A549 (cell line): Measurements from ENCODE around the gene RAB11FIP4. TPM values are rescaled to one million over a fixed set of nuclear protein-coding genes. Genes with fewer than 3 reads are reported as not detected.

Source experiments
- ATAC-seq, 2 experiments: fragments of 200-7000 bp in 1 of 2; fragments of >200 bp in 1 of 2; cut with Nextera tagmentation in 1 of 2; cut with Tn5 transposase in 1 of 2; 3 replicates each; pipeline versions ENCODE4 v1.8.0 to v1.9.1; 2018 to 2020; ENCODE audit warnings: mild to moderate bottlenecking in 1 of 2, moderate library complexity in 1 of 2
- CTCF ChIA-PET: fragments of 300-600 bp; sonication (Branson Sonifier 250); formaldehyde crosslinking; extraction: SDS; loops from one replicate; lab custom pipeline; 2021; ENCODE audit warnings: antibody characterized with exemption, inconsistent platforms; lab: Yijun Ruan, JAX
- POLR2A ChIA-PET: fragments of 350-600 bp; formaldehyde crosslinking; extraction: SDS; loops from one replicate; lab custom pipeline; 2021; ENCODE audit warnings: antibody characterized with exemption, inconsistent platforms; lab: Yijun Ruan, JAX
- DNase-seq, 2 experiments: peaks; one replicate each; pipeline versions ENCODE4 v3.0.0 to v3.0.0-alpha.2; 2011 to 2016; ENCODE audit warnings: low read depth in 1 of 2, low spot score in 1 of 2
- FAIRE-seq: peaks from 2 replicates; lab custom pipeline; 2011; peaks lifted over from hg19 to GRCh38; lab: Jason Lieb, UNC
- H3K27ac ChIP-seq, 2 experiments: fragments of >200 bp; sonication (Bioruptor Twin); formaldehyde crosslinking; 3 replicates each; pipeline ENCODE4 v1.5.1; 2016 to 2017
- H3K4me1 ChIP-seq: fragments of >200 bp; sonication (Bioruptor Twin); formaldehyde crosslinking; 3 replicates; pipeline ENCODE4 v1.6.1; 2016
- H3K4me2 ChIP-seq: fragments of >200 bp; sonication (Bioruptor Twin); formaldehyde crosslinking; 3 replicates; pipeline ENCODE4 v1.6.1; 2016
- H3K4me3 ChIP-seq: fragments of >200 bp; sonication (Bioruptor Twin); formaldehyde crosslinking; 3 replicates; pipeline ENCODE4 v1.5.1; 2016
- H3K9me3 ChIP-seq: fragments of >200 bp; sonication (Bioruptor Twin); formaldehyde crosslinking; 3 replicates; pipeline ENCODE4 v1.6.1; 2016
- BHLHE40 ChIP-seq: IDR thresholded peaks from 2 replicates; pipeline ENCODE4 v1.6.1; 2012; ENCODE audit warnings: low read depth, low read length, inconsistent platforms
- CHD2 ChIP-seq: fragments of 150-350 bp; IDR thresholded peaks from 2 replicates; pipeline ENCODE4 v1.6.1; 2014; ENCODE audit warnings: low read length; ENCODE audit not compliant: partially characterized antibody
- ESRRA ChIP-seq: fragments of 150-350 bp; IDR thresholded peaks from 2 replicates; pipeline ENCODE4 v1.6.1; 2014; ENCODE audit warnings: mild to moderate bottlenecking, low read length, borderline replicate concordance
- FOSB ChIP-seq: fragments of 250-450 bp; sonication (Bioruptor Pico); IDR thresholded peaks from 2 replicates; pipeline ENCODE4 v1.5.0; 2020; ENCODE audit warnings: mild to moderate bottlenecking, moderate library complexity
- FOSL2 ChIP-seq, 2 experiments: fragments of 450-650 bp in 1 of 2; fragments of >200 bp in 1 of 2; sonication (Bioruptor Twin) in 1 of 2; formaldehyde crosslinking; IDR thresholded peaks; 2 replicates each; pipeline versions ENCODE4 v1.5.0 to v1.6.1; 2016 to 2020; ENCODE audit warnings: mild to moderate bottlenecking in 1 of 2, moderate library complexity in 1 of 2
- FOXS1 ChIP-seq: fragments of 250-450 bp; sonication (Bioruptor Pico); IDR thresholded peaks from 2 replicates; pipeline ENCODE4 v1.5.0; 2020; ENCODE audit warnings: mild to moderate bottlenecking, moderate library complexity
- HOXA7 ChIP-seq: fragments of 250-450 bp; sonication (Bioruptor Pico); IDR thresholded peaks from 2 replicates; pipeline ENCODE4 v1.5.0; 2020; ENCODE audit warnings: mild to moderate bottlenecking, moderate library complexity
- JUNB ChIP-seq: fragments of >200 bp; sonication (Bioruptor Twin); formaldehyde crosslinking; IDR thresholded peaks from 2 replicates; pipeline ENCODE4 v1.6.1; 2016
- MAZ ChIP-seq: fragments of 150-350 bp; IDR thresholded peaks from 2 replicates; pipeline ENCODE4 v1.6.1; 2014; ENCODE audit warnings: antibody characterized with exemption, low read depth, low read length, borderline replicate concordance
- NFE2L2 ChIP-seq: fragments of 150-350 bp; conservative IDR thresholded peaks from 2 replicates; pipeline ENCODE4 v1.6.1; 2014; ENCODE audit warnings: low read length
- PHF8 ChIP-seq: fragments of 200-600 bp; sonication (generic); IDR thresholded peaks from 2 replicates; pipeline ENCODE4 v1.6.1; 2016; ENCODE audit warnings: low read depth, mild to moderate bottlenecking, antibody characterized with exemption, moderate library complexity, borderline replicate concordance
- RCOR1 ChIP-seq: fragments of 150-350 bp; IDR thresholded peaks from 2 replicates; pipeline ENCODE4 v1.6.1; 2014; ENCODE audit warnings: antibody characterized with exemption, low read length, low read depth
- WGBS: methylation state at CpG from one replicate; pipeline ENCODE4 v1.1.6; 2017; ENCODE audit errors: missing lambda C conversion rate; 5-methylcytosine and 5-hydroxymethylcytosine counted together
- polyA plus RNA-seq, 4 experiments: library from polyadenylated mRNA; depleted of rRNA in 3 of 4; stranded (reverse); fragments of >200 nt; fragmentation: RNase III in 1 of 4; extraction: RNeasy Plus Mini Kit Qiagen cat#74134 plus additional on column Dnase treatment in 1 of 4; gene quantifications; 2 replicates in 3 of 4; 3 replicates in 1 of 4; pipeline ENCODE4 v1.2.3, GENCODE V29; 2011 to 2017
- TF ChIP-seq, protein P1 (sequence below): fragments of 200-600 bp; sonication (generic); IDR thresholded peaks from 2 replicates; pipeline ENCODE4 v1.6.1; 2016; ENCODE audit warnings: antibody characterized with exemption, mild to moderate bottlenecking, moderate library complexity
- TF ChIP-seq, protein P2 (sequence below): fragments of >200 bp; sonication (Bioruptor Twin); formaldehyde crosslinking; IDR thresholded peaks from 2 replicates; pipeline ENCODE4 v1.6.1; 2016
- TF ChIP-seq, protein P3 (sequence below): fragments of >200 bp; sonication (Bioruptor Twin); formaldehyde crosslinking; IDR thresholded peaks from 3 replicates; pipeline ENCODE4 v1.5.1; 2016
- TF ChIP-seq, protein P4 (sequence below): fragments of 150-350 bp; IDR thresholded peaks from 2 replicates; pipeline ENCODE4 v1.6.1; 2014; ENCODE audit warnings: low read depth, mild to moderate bottlenecking, low read length

RAB11FIP4 gene
- polyA plus RNA-seq, 2 of the 4 experiments (the other 2 are of a cell fraction) = 1.9 to 3.5 TPM

DNA sequence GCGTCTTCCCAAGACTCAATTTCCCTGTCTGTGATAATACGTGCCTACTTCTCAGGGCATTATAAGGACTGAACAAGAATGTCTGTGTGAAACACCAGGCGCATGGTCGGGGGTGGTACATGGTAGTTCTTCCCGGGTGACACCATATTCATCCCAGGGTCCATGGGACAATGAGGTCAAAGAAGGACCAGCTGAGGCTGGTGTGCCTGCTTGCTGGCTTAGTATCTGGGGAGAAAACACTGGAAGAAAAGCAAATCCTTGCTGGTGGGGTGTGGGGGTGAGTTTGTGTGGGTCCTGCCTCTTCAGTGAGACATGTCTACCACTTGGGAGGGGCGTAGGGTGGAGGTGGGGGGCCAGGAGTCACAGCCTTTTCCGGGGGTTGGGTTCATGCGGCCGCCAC is 174.2 kb downstream of the RAB11FIP4 start:
- CTCF ChIA-PET = interaction anchor here (1.0 to 4.5 kb wide), 4 partner anchors 8 to 276 kb away, joined by 3 to 39 read pairs (median 4); no protein-coding TSS in a partner anchor
- no peak overlapping the region for H3K4me2 ChIP-seq

DNA sequence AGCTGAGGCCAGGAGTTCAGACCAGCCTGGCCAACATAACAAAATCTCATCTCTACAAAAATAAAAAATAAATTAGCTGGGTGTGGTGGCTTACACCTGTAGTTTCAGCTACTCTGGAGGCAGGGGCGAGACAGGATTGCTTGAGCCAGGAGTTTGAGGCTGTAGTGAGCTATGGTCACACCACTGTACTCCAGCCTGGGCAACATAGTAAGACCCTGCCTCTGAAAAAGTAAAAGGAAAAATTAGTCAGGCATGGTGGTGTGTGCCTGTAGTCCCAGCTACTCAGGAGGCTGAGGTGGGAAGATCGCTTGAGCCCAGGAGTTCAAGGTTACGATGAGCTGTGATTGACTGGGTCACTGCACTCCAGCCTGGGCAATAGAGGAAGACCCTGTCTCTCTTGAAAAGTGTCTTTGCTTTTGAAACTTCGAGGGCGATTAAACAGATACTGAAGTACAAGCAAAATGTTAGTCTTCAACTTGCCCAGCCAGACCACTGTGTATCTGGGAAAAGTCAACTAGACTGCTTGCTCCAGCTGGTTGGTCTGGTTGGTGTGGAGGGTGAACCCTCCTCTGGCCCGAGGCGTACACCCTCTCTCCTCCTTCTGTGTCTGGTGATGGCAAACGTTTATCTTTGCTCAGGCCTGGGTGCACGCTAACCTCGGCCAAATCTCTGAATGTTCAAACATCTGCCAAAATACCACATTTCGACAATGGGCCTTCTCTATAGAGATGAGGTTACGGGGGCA is 174.9 kb downstream of the RAB11FIP4 start:
- 89% methylated on average over 12 of the region's 12 CpGs for WGBS

More for the DNA sequence above, 174.2 kb downstream of the RAB11FIP4 start:
- no peak for FAIRE-seq
- no peak for ATAC-seq
- TF ChIP-seq, protein P1, sequence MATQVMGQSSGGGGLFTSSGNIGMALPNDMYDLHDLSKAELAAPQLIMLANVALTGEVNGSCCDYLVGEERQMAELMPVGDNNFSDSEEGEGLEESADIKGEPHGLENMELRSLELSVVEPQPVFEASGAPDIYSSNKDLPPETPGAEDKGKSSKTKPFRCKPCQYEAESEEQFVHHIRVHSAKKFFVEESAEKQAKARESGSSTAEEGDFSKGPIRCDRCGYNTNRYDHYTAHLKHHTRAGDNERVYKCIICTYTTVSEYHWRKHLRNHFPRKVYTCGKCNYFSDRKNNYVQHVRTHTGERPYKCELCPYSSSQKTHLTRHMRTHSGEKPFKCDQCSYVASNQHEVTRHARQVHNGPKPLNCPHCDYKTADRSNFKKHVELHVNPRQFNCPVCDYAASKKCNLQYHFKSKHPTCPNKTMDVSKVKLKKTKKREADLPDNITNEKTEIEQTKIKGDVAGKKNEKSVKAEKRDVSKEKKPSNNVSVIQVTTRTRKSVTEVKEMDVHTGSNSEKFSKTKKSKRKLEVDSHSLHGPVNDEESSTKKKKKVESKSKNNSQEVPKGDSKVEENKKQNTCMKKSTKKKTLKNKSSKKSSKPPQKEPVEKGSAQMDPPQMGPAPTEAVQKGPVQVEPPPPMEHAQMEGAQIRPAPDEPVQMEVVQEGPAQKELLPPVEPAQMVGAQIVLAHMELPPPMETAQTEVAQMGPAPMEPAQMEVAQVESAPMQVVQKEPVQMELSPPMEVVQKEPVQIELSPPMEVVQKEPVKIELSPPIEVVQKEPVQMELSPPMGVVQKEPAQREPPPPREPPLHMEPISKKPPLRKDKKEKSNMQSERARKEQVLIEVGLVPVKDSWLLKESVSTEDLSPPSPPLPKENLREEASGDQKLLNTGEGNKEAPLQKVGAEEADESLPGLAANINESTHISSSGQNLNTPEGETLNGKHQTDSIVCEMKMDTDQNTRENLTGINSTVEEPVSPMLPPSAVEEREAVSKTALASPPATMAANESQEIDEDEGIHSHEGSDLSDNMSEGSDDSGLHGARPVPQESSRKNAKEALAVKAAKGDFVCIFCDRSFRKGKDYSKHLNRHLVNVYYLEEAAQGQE = no peak
- no peak for TF ChIP-seq CHD2
- POLR2A ChIA-PET = interaction anchor here (0.5 kb wide), 1 partner anchor 297 kb away, joined by 4 read pairs; no protein-coding TSS in a partner anchor
- Histone ChIP-seq H3K4me3 (no peak overlapping the region), H3K4me1 (peaks cover 28% of the 10 kb centered on the region), H3K9me3 (no peaks in the 10 kb centered on the region), H3K27ac (no peak overlapping the region)
- DNase-seq = no peak
- WGBS = 92% methylated on average over 9 of the region's 9 CpGs

More for the DNA sequence above, 174.9 kb downstream of the RAB11FIP4 start:
- H3K4me2 ChIP-seq = no peak overlapping the region
- no peak overlapping the region for H3K4me3 ChIP-seq
- H3K4me1 ChIP-seq = peaks cover 28% of the 10 kb centered on the region
- H3K9me3 ChIP-seq = no peaks in the 10 kb centered on the region
- ATAC-seq (no peak), DNase-seq (no peak), FAIRE-seq (no peak)
- H3K27ac ChIP-seq = no peak overlapping the region
- POLR2A ChIA-PET = no interaction called here
- TF ChIP-seq HOXA7 (no peak), FOSL2 (IDR thresholded peaks at IDR 0.05) (no peak), FOSL2 (CRISPR knock-in tag; IDR thresholded peaks at IDR 0.05) (no peak), NFE2L2 (no peak), ESRRA (no peak), BHLHE40 (no peak), FOSB (CRISPR knock-in tag) (no peak), FOXS1 (CRISPR knock-in tag) (no peak), JUNB (no peak), MAZ (no peak), PHF8 (no peak), RCOR1 (no peak)
- TF ChIP-seq, protein P1 = no peak
- TF ChIP-seq, protein P2, sequence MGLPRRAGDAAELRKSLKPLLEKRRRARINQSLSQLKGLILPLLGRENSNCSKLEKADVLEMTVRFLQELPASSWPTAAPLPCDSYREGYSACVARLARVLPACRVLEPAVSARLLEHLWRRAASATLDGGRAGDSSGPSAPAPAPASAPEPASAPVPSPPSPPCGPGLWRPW = no peak
- TF ChIP-seq, protein P3, sequence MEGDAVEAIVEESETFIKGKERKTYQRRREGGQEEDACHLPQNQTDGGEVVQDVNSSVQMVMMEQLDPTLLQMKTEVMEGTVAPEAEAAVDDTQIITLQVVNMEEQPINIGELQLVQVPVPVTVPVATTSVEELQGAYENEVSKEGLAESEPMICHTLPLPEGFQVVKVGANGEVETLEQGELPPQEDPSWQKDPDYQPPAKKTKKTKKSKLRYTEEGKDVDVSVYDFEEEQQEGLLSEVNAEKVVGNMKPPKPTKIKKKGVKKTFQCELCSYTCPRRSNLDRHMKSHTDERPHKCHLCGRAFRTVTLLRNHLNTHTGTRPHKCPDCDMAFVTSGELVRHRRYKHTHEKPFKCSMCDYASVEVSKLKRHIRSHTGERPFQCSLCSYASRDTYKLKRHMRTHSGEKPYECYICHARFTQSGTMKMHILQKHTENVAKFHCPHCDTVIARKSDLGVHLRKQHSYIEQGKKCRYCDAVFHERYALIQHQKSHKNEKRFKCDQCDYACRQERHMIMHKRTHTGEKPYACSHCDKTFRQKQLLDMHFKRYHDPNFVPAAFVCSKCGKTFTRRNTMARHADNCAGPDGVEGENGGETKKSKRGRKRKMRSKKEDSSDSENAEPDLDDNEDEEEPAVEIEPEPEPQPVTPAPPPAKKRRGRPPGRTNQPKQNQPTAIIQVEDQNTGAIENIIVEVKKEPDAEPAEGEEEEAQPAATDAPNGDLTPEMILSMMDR = no peak
- TF ChIP-seq, protein P4, sequence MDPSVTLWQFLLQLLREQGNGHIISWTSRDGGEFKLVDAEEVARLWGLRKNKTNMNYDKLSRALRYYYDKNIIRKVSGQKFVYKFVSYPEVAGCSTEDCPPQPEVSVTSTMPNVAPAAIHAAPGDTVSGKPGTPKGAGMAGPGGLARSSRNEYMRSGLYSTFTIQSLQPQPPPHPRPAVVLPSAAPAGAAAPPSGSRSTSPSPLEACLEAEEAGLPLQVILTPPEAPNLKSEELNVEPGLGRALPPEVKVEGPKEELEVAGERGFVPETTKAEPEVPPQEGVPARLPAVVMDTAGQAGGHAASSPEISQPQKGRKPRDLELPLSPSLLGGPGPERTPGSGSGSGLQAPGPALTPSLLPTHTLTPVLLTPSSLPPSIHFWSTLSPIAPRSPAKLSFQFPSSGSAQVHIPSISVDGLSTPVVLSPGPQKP = no peak
- CTCF ChIA-PET = interaction anchor here (1.2 to 4.5 kb wide), 5 partner anchors 8 to 275 kb away, joined by 3 to 39 read pairs (median 4); no protein-coding TSS in a partner anchor
